Activated naive CD4-positive, alpha-beta T cell treated with Interleukin-2 at 50 U/mL for 16 hours (primary cell): Measurements from ENCODE around the gene TRAK2.
"Not testable (repeated sequence)": the region's sequence is repeated elsewhere in the genome, so short reads cannot be mapped to it uniquely, and the experiment has no call there.

Experiments used
- DNase-seq: peaks from one replicate; pipeline ENCODE4 v3.0.0-alpha.2; 2020

TRAK2 gene

DNA sequence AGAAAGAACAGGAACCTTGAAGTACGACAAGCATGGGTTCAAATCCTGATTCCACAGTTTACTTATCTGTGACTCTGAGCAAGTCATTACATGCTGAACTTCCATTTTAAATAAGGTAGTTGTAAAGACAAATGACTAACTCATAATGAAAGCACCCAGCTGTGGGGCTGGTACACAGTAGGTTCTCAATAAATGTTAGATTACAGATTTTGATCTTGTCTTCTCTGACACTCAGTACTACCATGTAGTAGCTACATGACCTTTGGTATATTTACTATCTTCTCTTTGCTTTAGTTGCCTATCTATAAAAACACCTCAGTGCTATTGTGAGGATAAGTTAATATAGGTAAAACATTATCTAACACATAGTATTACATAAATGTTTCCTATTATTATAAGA lies 3.2 kb downstream of the TRAK2 start:
- no peak for DNase-seq

DNA sequence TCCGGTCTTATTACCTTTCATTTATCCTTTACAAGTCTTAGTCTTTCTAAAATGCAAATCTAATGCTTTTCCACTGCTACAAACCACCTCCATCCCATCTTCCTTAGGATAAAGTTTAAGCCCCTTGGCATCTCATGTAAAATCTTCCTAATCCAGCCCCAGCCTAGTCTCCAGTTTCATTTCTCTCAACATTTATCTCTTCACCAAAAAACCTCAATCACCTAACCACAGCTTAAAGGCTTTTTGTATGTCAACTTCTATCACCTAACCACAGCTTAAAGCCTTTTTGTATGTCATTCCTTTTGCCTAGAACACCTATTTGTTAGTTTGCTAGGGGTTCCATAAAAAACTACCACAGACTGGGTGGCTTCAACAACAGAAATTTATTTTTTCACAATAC lies 4.2 kb downstream of the TRAK2 start:
- DNase-seq, result no peak

DNA sequence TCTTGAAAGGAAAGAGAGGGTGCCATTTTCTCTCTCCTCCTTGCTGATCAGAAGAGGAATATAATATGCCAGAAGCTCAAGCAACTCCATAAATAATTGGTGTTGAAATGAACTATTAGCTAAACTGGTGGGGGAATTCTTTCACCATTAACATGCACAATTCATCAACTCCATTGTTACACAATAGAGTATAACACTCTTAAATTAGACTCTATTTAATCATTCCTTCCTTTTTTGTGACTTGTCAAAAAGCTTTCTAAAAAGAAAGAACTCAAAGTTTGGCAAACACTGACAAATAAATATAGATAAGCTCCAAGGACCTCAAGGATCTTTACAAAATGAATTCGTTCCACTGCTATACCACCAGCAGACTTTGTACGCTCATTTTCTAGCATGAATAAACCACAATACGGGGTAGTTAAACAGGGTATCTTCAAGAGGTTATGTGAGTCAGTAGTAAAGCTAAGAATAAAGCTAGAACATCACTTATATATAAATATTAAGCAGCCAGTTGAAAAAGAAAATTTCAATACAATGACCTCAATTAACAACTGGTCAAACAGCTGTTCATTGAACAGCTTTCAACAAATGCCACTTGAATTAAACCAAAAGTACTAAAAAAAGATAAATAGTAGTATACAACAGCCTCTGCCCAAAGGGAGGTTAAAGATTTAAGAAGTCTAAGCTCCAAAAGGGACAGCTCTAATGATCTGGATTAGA lies 6.4 kb downstream of the TRAK2 start:
- DNase-seq, result no peak

DNA sequence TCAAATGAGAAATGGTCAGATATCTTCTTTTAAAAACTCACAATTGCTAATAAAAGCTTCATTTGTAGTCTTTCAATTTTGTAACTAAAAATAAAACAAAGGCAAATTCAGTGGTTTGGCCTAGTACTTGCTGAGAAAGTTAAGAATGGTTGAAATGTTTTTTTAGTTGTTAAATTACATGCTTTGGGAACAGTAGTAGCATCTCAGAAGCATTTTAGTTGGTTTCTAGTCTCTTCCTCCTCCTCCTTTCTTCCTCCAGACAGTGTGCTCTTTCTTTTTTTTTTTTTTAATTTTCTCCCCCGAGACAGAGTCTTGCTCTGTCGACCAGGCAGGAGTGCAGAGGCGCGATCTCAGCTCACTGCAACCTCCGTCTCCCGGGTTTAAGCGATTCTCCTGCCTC lies 9.8 kb downstream of the TRAK2 start:
- no peak for DNase-seq

DNA sequence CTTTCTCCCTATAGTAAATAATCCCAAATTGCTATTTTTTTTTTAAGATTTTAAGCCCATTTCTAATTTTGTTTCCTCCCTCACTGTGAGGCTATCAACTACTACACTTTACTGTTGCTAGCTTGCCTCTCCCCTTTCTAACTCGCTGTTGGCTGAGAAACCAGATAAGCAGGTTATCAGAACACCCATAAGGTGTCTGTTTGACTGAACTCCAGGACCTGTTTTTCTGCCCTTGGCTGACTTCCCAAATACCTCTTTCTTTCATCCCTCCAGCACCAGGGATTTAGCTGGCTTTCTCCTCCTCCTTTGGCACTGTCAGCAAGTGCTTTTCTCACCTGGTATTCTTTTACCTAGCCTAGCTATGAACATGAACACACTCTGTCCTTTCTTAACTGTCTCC lies 11.1 kb downstream of the TRAK2 start:
- no peak for DNase-seq

DNA sequence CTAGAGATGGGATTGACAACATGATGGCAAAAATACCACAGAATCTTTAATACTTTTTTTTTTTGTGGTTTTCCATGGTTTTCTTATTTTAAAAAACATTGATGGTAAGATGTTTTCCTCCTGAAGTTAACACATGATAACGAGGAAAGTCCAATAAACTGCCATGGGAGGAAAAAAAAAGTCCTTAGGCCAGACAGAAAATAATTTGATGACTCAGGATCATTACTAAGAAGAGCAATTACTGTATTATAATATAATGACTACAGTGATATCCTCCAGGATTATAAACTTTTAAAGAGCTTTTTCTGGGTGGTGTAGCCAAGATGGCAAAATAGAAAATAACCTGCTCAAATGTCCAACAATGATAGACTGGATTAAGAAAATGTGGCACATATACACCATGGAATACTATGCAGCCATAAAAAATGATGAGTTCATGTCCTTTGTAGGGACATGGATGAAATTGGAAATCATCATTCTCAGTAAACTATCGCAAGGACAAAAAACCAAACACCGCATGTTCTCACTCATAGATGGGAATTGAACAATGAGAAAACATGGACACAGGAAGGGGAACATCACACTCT lies 11.8 kb downstream of the TRAK2 start:
- not testable (repeated sequence) for DNase-seq

DNA sequence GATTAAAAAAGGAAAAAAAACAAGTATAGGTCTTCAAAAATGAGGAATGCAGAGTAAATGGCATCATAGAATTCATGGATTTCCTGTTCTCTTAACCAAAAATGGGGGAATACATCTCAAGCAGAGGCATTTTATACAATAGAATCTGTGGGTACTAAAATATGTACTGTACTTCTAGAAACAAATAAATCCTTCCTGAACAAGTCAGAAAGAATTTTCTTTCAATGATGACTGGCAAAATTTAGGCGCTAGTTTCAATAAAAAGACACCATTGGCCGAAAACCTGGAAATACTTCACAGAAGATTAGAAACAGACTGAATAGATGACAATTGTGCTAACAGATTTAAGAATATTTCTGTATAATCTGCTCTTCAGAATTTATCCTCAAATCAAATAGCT lies 15.1 kb downstream of the TRAK2 start:
- DNase-seq, result no peak

DNA sequence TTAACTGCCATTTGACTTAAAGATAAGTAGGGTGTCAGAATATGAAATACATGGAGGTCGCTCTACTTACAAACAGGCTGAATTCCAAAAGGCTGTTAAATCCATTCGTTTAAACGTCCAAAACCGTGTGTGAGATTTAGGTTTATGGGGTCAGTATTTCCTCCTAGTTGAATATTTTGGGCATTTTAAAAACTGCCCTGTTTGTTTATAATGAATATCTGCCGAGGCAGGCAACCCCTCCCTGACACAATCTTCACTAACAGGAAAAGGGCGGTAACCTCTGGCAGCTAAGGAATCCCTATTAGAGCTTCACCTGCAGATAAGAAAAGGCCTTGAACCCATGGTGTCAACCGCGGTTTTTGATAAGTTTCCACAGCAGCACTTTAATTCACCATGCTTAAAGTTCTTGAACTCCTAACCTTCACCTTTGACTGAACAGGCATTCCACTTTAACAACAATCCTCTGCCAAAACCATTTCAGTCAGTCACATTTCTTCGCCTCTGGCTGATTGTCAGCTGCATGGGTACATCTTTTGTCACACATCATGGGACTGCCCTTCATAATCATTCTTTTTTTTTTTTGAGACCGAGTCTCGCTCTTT lies 17.8 kb downstream of the TRAK2 start:
- DNase-seq, result no peak

DNA sequence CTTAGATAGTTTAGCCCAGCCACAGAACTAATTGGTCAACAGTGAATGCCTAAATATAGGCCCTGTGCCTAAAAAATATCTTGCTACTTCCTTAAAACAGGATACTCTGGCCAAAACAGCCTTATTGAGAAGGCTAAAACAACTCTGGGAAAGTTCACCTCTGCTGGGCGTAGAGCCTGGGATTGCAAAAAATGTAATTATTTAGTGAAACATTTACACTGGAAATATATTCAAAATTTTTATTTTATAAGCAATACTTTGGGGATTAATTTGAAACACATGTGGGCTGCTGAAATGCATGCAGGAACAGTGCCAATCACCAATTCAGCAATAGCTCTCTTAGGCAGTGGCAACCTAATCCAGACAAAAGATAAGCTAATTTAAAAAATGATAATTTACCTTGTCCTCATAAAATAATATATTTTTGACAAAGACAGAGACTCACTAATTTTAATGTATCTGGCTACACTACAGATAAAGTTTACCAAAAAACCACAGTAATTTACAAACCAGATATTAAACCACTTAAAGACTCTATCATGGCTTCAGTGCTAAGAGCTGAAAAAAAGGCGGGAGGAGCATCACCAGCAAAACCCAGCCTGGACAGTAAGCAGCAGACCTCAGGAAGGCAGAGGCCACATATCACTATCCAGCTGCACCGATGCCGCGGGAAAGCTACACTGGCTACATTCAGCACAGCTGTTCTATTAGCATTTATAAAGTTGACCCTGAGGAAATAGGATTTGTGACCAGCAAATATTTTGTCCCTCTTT lies 18.5 kb downstream of the TRAK2 start:
- DNase-seq, result no peak

DNA sequence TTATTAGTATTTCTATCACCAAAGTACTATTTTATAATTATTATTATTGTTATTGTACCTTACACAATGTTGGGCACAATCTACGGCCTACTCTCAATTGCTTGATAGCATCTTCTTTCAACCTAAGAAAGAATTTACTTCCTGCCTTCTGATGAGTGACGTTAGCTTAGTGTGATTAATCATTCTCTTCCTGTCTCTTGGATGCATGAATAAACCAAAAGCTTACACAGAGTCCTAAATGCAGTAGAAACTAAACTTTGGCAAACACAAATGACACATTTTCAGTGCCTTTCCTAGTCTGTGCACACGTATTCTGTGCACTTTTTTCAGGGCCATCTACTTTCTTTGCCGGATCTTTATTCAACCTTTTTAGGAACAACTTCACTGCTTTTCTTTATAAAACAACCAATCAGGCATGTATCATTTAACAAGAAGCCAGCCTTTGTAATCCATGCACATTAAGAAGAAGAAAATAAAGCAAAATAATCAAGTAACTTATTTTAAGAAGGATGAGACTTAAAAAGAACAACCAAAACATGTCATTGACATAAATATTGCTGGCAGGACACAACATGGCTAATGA lies 19.1 kb downstream of the TRAK2 start:
- DNase-seq, result no peak

DNA sequence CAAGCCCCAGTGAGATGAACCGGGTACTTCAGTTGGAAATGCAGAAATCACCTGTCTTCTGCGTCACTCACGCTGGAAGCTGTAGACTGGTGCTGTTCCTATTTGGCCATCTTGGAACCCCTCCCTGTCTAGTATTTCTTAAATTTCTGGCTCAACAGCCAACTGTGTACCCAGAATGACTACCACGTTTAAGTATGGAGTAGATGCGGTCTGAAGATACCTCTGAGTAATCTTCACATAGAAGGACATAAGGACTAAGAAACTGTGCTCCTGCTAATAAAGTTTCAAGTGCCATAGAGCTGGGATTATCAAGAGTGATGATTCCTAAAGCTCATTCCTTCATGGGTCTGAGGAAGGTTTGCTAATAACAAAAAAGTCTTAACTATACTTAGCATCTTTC lies 20.4 kb downstream of the TRAK2 start:
- no peak for DNase-seq

DNA sequence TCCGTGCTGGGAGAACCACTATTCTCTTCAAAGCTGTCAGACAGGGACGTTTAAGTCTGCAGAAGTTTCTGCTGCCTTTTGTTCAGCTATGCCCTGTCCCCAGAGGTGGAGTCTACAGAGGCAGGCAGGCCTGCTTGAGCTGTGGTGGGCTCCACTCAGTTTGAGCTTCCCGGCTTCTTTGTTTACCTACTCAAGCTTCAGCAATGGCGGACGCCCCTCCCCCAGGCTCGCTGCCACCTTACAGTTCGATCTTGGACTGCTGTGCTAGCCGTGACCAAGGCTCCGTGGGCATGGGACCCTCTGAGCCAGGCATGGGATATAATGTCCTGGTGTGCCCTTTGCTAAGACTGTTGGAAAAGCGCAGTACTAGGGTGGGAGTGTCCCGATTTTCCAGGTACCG lies 20.9 kb downstream of the TRAK2 start:
- not testable (repeated sequence) for DNase-seq

DNA sequence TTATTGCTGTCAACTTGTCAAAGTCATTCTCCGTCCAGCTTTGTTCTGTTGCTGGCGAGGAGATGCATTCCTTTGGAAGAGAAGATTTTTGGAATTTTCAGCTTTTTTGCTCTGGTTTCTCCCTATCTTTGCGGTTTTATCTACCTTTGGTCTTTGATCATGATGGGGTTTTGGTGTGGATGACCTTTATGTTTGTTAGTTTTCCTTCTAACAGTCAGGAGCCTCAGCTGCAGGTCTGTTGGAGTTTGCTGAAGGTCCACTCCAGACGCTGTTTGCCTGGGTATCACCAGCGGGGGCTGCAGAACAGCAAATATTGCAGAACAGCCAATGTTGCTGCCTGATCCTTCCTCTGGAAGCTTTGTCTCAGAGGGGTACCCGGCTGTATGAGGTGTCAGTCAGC lies 21.4 kb downstream of the TRAK2 start:
- DNase-seq, result not testable (repeated sequence)

DNA sequence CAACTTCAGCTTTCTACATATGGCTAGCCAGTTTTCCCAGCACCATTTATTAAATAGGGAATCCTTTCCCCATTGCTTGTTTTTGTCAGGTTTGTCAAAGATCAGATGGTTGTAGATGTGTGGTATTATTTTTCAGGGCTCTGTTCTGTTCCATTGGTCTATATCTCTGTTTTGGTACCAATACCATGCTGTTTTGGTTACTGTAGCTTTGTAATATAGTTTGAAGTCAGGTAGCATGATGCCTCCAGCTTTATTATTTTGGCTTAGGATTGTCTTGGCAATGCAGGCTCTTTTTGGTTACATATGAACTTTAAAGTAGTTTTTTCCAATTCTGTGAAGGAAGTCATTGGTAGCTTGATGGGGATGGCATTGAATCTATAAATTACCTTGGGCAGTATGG lies 22.9 kb downstream of the TRAK2 start:
- not testable (repeated sequence) for DNase-seq

DNA sequence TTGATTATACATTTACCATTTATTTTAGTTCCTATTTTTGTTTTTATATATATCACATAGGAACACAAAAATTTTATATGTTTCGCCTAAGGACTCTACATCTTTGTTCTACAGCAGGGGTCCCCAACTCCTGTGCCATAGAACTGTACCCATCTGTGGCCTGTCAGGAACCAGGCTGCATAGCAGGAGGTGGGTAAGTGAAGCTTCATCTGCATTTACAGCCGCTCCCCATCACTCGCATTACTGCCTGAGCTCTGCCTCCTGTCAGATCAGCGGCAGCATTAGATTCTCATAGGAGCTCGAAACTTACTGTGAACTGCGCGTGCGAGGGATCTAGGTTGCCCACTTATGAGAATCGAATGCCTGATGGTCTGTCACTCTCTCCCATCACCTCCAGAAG lies 25.3 kb downstream of the TRAK2 start:
- DNase-seq, result no peak

DNA sequence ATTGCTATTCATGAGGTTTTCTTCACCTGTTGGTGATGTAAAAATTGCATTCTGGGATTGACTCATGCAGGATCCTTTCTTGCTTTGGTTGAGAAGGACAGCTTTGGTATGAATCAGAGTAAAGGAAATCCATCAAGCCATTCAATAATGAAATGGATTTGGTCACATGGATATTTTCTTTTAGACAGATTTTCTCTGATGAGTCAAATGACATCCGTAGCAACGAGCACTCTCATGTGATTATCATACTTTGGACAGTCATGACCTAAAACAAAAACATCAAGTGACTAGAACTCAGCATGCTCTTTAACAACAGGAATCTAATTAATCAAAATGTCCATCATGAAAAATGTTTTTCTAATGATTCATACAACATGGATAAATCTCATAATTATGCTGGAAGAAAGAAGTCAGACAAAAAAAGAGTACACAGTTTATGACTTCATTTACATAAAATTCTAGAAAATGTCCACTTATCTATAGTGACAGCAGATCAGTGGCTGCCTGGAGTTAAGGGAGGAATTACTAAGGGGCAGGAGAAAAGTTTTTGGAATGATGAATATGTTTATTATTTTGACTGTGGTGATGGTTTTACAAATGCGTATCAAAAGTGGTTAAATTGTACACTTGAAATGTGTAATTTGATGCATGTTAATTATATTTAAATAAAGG lies 30.7 kb downstream of the TRAK2 start:
- DNase-seq, result no peak

DNA sequence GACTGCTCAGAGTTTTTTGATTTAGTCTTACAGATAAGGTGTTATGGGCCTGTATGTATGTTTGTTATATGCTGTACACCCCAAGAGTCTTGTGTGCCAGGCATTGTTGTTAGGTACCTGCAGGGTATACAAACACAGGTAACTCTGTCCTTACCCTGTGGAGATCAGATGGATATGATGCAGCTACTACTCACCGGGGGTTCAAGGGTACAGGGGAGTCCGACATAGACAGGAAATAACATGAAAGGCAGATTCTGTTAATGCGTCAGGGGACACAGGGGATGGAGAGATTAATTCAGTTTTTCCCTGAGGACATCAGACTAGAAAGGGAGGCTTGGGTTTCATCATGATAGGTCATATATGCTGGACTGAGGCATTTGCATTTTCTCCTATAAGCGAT lies 31.3 kb downstream of the TRAK2 start:
- no peak for DNase-seq

DNA sequence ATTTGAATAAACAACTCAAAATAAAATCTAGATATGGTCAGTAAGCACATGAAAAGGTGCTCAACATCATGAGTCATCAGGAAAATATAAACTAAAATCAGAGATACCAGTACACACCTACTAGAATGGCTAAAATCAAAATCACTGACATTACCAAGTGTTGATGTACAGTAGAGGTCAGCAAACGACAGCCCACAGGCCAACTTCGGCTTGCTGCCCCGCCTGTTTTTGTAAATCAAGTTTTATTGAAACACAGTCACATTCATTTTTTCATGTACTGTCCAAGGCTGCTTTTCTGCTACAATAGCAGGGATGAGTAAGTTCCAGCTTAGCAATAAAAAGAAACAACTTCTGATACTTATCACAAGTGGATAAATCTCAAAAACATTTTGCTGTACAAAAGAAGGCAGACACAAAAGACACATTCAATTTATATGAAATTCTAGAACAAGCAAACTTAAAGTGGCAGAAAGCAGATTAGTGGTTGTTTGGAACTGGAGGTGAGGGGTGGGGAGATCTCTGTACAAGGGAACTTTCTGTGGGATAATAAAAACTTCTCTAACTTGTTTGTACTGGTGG lies 32.1 kb downstream of the TRAK2 start:
- DNase-seq, result no peak

DNA sequence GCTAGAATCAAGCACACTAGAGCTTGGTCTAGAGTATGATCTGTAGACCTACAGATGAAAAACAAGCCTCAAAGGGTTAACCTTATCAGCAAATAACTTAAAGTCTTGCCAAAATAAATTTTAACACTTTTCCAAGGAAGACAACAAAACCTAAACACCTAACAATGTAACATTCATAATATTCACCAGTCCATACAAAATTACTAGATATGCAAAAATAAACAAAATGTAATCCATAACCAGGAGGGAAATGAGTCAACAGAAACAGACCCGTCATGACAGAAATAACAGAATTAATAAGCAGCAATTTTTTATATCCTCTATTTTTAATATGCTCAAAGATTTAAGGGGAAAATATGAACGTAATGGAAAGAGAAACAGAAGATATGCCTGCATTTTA lies 36.1 kb downstream of the TRAK2 start:
- DNase-seq, result no peak

DNA sequence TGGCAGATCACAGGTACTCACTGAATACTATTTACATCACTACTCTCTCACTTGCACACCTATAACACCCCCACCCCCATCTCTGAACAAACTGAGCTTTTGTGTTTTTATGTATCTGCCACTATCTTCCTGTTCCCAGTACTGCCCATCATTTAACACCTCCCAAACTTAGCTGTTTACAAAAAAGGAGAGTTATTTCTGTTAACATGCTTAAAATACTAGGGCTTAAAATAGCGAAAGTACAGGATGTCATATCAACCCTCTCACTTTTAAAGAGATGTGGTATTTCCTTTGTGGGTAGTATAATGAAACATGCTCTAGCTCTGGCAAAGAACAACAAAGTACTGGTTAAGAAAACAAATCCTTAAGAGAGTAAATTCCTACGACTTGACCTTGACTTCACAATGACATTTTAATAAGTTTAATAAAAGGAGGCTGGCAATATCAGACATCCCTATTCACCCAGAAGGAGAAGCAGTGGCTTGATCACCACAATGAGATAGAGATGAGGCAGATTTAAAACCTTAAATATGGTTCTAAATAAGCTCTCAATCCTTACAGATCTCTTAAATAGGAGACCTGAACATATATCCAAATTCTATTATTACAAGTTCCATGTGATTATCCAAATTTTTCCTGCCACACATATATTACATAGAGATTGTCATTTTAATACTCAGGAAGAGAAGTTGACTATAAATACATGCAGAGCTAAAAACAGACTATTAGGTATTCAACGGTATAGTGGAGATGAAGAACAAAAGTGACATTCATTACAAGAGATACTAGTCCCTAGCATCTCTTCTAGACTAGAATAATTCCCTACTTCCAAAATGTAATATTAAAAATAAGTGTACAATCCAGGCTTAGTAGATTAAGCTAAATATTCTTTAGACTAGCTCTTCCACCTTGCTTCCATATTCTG lies 36.9 kb downstream of the TRAK2 start:
- no peak for DNase-seq

DNA sequence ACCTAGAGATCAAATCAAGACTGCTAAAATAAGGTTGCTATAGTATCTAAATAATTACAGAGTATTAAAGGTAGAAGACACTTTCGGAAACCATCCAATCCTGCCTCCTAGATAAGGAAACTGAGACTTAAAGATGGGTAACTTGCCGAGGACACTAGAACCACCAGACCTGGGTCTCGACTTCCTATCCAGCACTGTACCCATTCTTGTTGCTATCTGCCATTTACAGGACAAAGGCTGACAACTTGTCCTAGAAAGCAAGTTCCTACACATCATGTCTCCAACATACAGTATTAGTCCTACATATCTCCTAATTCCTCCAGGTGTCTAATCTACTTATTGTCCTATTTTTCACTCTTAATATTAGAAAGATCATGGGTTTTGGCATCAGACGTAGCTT lies 37.7 kb downstream of the TRAK2 start:
- DNase-seq, result no peak
